Kidney epithelial cell (primary cell): ENCODE data around the gene PUSL1. TPM values are rescaled to one million over a fixed set of nuclear protein-coding genes. Genes with fewer than 3 reads are reported as not detected.

Experiments used
- DNase-seq: peaks from one replicate; pipeline ENCODE4 v3.0.0-alpha.2; 2010; ENCODE audit warnings: low read depth
- H3K27me3 ChIP-seq: 2 replicates; pipeline ENCODE4 v1.6.0; 2011; ENCODE audit warnings: low read length; ENCODE audit not compliant: control insufficient read depth, insufficient read depth
- H3K36me3 ChIP-seq: 2 replicates; pipeline ENCODE4 v1.5.1; 2011; ENCODE audit warnings: low read length; ENCODE audit not compliant: control insufficient read depth, insufficient read depth
- H3K4me3 ChIP-seq: 2 replicates; pipeline ENCODE4 v1.5.1; 2011; ENCODE audit warnings: low read depth, mild to moderate bottlenecking, control low read depth, low read length
- total RNA-seq: library from RNA; depleted of rRNA; stranded (reverse); fragments of >200 nt; gene quantifications from 2 replicates; pipeline ENCODE4 v1.2.3, GENCODE V29; 2015
- TF ChIP-seq, protein P1 (sequence below): IDR thresholded peaks from 2 replicates; pipeline ENCODE4 v1.5.1; 2011; ENCODE audit warnings: mild to moderate bottlenecking, moderate library complexity, low read length, control low read depth, inconsistent platforms; ENCODE audit not compliant: insufficient read depth, poor library complexity, severe bottlenecking

Gene PUSL1
- total RNA-seq, 1 donor from 2014 or later, result 45.1 TPM

DNA sequence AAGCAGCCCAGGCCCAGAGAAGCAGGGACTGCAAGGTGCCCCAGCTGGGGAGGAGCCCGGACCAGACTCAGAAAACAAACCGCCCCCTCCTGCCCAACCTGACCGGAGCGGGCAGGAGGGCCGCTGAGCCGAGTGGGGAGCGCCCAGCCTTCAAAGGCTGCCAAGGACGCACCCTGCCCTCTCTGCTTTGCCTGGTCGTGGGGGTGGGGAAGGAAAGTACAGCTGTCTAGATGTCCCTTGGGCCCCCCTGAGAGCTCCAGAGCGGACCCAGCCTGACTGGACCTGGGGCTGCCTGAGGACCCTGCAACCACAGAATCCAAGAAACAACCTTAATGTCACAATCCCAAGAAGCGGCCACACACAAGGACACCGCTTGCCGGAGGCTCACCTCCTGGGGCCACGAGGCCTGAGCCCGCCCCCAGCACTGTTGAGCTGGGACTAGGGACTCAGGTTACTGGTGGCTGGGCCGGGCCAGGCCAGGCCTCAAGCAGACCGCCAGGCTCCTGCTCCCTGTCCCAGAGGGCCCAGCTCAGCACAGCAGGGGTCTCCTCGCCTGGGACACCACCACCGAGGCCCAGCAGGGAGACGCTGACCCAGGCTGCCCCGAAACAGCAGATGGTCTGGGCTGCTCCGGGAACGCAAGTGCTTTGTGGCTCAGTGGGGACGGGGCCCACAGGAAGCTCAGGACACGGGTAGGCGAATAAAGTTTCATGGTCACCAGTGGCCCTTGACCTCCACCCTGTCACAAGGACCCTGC, 39.4 kb downstream of the PUSL1 start:
- Histone ChIP-seq H3K36me3 (no peaks in the 10 kb centered on the region), H3K4me3 (peak overlapping the region; percentile 86), H3K27me3 (no peaks in the 10 kb centered on the region)
- no peak for DNase-seq
- TF ChIP-seq, protein P1, sequence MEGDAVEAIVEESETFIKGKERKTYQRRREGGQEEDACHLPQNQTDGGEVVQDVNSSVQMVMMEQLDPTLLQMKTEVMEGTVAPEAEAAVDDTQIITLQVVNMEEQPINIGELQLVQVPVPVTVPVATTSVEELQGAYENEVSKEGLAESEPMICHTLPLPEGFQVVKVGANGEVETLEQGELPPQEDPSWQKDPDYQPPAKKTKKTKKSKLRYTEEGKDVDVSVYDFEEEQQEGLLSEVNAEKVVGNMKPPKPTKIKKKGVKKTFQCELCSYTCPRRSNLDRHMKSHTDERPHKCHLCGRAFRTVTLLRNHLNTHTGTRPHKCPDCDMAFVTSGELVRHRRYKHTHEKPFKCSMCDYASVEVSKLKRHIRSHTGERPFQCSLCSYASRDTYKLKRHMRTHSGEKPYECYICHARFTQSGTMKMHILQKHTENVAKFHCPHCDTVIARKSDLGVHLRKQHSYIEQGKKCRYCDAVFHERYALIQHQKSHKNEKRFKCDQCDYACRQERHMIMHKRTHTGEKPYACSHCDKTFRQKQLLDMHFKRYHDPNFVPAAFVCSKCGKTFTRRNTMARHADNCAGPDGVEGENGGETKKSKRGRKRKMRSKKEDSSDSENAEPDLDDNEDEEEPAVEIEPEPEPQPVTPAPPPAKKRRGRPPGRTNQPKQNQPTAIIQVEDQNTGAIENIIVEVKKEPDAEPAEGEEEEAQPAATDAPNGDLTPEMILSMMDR, result no peak

DNA sequence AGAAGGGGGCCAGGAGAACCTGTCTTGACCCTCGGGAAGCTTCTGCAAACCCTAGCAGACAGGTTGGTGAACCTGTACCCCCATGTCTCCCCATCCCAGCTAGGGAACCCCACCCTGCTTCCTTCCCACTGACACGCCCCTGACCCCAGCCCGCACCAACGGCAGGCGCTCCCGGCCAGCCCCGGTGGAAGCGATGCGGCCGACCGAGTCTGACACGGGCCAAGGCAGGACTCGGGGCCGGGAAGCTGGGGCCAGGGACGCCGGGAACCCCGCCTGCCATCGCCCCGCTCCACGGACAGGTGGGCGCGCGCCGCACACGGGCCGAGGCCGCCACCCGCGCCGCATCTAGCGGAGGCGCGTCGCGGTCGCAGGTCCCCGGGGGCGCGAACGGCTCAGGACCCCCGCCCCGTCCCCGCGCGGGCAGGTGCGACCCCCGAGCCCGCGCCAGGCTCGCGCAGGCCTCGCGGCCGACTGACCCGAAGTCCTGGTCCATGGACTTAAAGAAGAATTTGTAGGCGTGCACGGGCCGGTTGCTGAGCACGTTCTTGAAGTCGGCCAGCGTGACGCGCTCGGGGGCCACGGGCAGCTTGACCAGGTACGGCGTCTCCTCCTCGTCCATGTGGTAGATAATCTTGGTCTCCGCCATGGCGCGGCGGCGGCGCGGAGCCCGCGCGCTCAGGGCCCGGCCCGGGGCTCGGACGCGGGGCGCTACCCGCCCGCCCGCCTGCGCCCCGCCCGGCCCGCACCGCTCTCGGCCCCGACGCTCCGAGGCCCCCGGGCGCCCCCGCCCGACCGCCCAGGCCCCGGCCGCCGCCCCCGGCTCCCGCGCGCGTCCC, 40.2 kb downstream of the PUSL1 start:
- Histone ChIP-seq H3K4me3 (peak overlapping the region; percentile 86), H3K36me3 (no peaks in the 10 kb centered on the region), H3K27me3 (peaks cover 2% of the 10 kb centered on the region)
- TF ChIP-seq, protein P1, result no peak
- no peak for DNase-seq

DNA sequence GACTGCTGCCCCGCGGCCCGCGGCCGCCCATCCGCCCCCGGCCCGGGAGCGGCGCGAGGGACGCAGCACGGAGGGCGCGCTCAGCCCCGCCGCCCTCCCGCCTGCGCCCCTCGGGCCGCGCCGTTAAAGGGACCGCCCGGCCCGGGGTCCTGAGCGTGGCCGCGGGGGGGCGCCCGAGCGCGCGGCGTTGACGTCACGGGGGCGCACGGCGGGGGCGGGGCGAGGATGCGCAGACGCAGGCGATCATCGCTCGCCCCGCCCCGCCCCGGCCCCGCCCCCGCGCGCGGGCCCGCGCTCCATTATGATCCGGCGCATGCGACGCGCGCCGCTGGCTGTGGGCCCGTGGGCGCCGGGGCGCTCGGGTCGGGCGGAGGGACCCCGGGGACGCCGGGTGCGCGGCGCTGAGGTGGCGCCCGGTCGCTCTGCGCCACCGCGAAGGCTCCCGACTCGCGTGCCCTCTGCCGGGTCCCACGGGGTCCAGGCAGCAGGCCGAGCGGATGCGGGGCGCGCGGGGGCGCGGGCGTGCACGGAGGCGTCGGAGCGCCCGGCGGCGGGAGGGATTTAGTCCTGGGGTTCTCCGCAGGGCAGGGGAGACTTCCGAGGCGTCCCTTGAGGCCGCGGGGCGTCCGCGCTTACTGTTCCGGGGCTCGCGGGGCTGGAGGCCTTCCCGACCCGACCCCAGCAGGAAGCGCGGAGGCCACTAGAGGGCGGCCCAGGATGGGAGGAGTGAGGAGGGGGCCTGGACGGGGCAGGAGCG, 41.0 kb downstream of the PUSL1 start, which contains the start of gene DVL1:
Gene DVL1, minus strand, starts transcription at position 163 of the 757 bp plus-strand sequence. CDS start 353 bp downstream, outside the sequence.
- Histone ChIP-seq H3K27me3 (peaks cover 10% of the 10 kb centered on the region), H3K36me3 (peaks cover under 1% of the 10 kb centered on the region), H3K4me3 (peak within 1 kb of the TSS; percentile 86)
- DNase-seq, result no peak
- TF ChIP-seq, protein P1, result peak; percentile 56

DNA sequence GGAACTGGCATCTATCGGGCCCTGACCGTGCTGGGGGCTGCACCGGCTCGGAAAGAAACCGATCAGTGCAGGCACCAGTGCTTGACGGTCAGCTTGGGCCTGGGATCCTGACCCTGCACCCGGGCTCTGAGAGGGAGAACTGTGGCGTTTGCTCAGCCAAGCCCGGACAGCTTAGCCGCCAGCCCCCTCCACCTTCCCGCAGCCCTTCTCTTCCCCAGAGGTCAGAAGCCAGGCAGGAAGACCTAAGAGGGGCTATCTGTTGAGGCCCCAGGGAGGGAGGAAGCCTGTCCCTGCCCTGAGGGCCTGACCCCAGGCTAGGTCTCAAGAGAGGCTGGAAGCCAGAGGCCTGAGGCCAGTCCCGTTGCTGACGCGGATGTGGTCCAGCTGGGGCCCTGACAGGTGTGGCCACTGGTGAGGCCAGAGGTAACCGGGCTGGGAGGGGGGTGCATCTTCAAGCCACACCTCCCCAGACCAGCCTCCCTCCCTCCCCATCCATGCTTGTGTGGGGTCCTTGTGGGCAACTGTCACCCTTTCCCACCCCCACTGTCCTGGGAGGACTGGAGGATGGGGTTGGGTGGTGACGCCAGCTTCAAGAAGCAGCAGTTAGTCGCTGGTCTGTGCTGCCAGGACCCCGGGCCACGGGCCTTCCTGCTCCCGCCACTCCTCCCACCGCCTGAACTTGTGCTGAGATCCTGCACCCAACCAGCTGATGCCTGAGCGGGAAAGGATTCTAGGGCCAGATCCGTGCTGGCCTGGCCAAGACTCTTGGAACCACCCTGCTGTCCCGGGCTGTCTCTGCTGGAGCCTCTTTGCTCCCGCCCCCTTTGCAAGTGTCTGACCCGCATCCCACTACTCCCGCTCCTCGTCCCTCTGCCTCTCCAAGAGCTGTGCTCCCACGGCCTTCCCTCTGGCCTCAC, 43.4 kb downstream of the PUSL1 start:
- no peak for DNase-seq
- Histone ChIP-seq H3K36me3 (peaks cover 1% of the 10 kb centered on the region), H3K4me3 (no peak overlapping the region), H3K27me3 (peaks cover 15% of the 10 kb centered on the region)
- TF ChIP-seq, protein P1, result no peak
